Measurements from ENCODE around the gene SEC23A.
"Not testable (repeated sequence)": the region's sequence is repeated elsewhere in the genome, so short reads cannot be mapped to it uniquely, and the experiment has no call there.

Gene SEC23A

GRCh38 chr14:39069169-39069805 is 33.7 kb downstream of the SEC23A start:
- H3K36me3 Mint-ChIP-seq (ENCODE audit: low read depth), result peaks cover 43% of the 10 kb centered on the region
- DNase-seq, H3K4me1 Mint-ChIP-seq, H3K4me3 Mint-ChIP-seq, ATAC-seq, H3K27me3 Mint-ChIP-seq, H3K9me3 Mint-ChIP-seq, H3K27ac Mint-ChIP-seq: not testable (repeated sequence)

GRCh38 chr14:39060818-39061437 is 42.1 kb downstream of the SEC23A start:
- DNase-seq (no peak), ATAC-seq (no peak)
- no peaks in the 10 kb centered on the region for H3K27me3 Mint-ChIP-seq
- no peak overlapping the region for H3K4me3 Mint-ChIP-seq
- peaks cover 11% of the 10 kb centered on the region for H3K9me3 Mint-ChIP-seq
- H3K27ac Mint-ChIP-seq, result no peak overlapping the region
- H3K4me1 Mint-ChIP-seq, result no peaks in the 10 kb centered on the region
- H3K36me3 Mint-ChIP-seq (ENCODE audit: low read depth), result peaks cover 74% of the 10 kb centered on the region

- Mint-ChIP-seq H3K27me3 (no peaks in the 10 kb centered on the region), H3K4me1 (no peaks in the 10 kb centered on the region), H3K4me3 (no peak overlapping the region)
Measured at GRCh38 chr14:39055786-39056474, 47.1 kb downstream of the SEC23A start.

GRCh38 chr14:39052869-39053454 is 50.1 kb downstream of the SEC23A start:
- not testable (repeated sequence) for ATAC-seq, H3K4me1 Mint-ChIP-seq, DNase-seq, H3K9me3 Mint-ChIP-seq, H3K27me3 Mint-ChIP-seq, H3K27ac Mint-ChIP-seq, H3K4me3 Mint-ChIP-seq
- peaks cover 74% of the 10 kb centered on the region for H3K36me3 Mint-ChIP-seq (ENCODE audit: low read depth)

More at GRCh38 chr14:39055786-39056474, 47.1 kb downstream of the SEC23A start:
- Mint-ChIP-seq H3K36me3 (ENCODE audit: low read depth) (peaks cover 84% of the 10 kb centered on the region), H3K27ac (no peak overlapping the region), H3K9me3 (peaks cover 13% of the 10 kb centered on the region)
- DNase-seq (no peak), ATAC-seq (no peak)

GRCh38 chr14:39050389-39050788 is 52.6 kb downstream of the SEC23A start:
- Mint-ChIP-seq H3K9me3 (no peaks in the 10 kb centered on the region), H3K36me3 (ENCODE audit: low read depth) (peaks cover 65% of the 10 kb centered on the region), H3K27me3 (no peaks in the 10 kb centered on the region), H3K4me3 (no peak overlapping the region), H3K27ac (peak overlapping the region; percentile 32), H3K4me1 (peaks cover 4% of the 10 kb centered on the region)
- peak; percentile 76 for ATAC-seq
- no peak for DNase-seq

- H3K9me3 Mint-ChIP-seq, H3K27me3 Mint-ChIP-seq, H3K4me3 Mint-ChIP-seq, H3K4me1 Mint-ChIP-seq, DNase-seq: not testable (repeated sequence)
- peaks cover 41% of the 10 kb centered on the region for H3K36me3 Mint-ChIP-seq (ENCODE audit: low read depth)
- peak overlapping the region; percentile 45 for H3K27ac Mint-ChIP-seq
- peak; percentile 49 for ATAC-seq
Measured at GRCh38 chr14:39045889-39046288, 57.1 kb downstream of the SEC23A start.

GRCh38 chr14:39043352-39043943 is 59.6 kb downstream of the SEC23A start:
- DNase-seq (no peak), ATAC-seq (no peak)
- Mint-ChIP-seq H3K9me3 (no peaks in the 10 kb centered on the region), H3K27ac (no peak overlapping the region), H3K27me3 (no peaks in the 10 kb centered on the region), H3K36me3 (ENCODE audit: low read depth) (peaks cover 43% of the 10 kb centered on the region), H3K4me1 (peaks cover 10% of the 10 kb centered on the region), H3K4me3 (no peak overlapping the region)

- Mint-ChIP-seq H3K27me3 (no peaks in the 10 kb centered on the region), H3K27ac (no peak overlapping the region), H3K4me1 (peaks cover 12% of the 10 kb centered on the region), H3K9me3 (no peaks in the 10 kb centered on the region), H3K4me3 (no peak overlapping the region), H3K36me3 (ENCODE audit: low read depth) (peaks cover 31% of the 10 kb centered on the region)
- DNase-seq (no peak), ATAC-seq (no peak)
Measured at GRCh38 chr14:39040529-39040928, 62.5 kb downstream of the SEC23A start.

- Mint-ChIP-seq H3K27me3 (no peaks in the 10 kb centered on the region), H3K4me3 (no peak overlapping the region), H3K27ac (peak overlapping the region; percentile 35), H3K36me3 (ENCODE audit: low read depth) (peaks cover 26% of the 10 kb centered on the region), H3K9me3 (no peaks in the 10 kb centered on the region), H3K4me1 (peaks cover 12% of the 10 kb centered on the region)
- DNase-seq, result no peak
- ATAC-seq, result peak; percentile 61
Measured at GRCh38 chr14:39038542-39038941, 64.5 kb downstream of the SEC23A start.

- no peak overlapping the region for H3K27ac Mint-ChIP-seq
- H3K9me3 Mint-ChIP-seq, result no peaks in the 10 kb centered on the region
- no peak overlapping the region for H3K4me3 Mint-ChIP-seq
- ATAC-seq (no peak), DNase-seq (no peak)
- peaks cover 28% of the 10 kb centered on the region for H3K36me3 Mint-ChIP-seq (ENCODE audit: low read depth)
- peaks cover 12% of the 10 kb centered on the region for H3K4me1 Mint-ChIP-seq
- no peaks in the 10 kb centered on the region for H3K27me3 Mint-ChIP-seq
Measured at GRCh38 chr14:39036760-39037159, 66.3 kb downstream of the SEC23A start.

- DNase-seq (no peak), ATAC-seq (no peak)
- H3K36me3 Mint-ChIP-seq (ENCODE audit: low read depth), result peaks cover 34% of the 10 kb centered on the region
- H3K4me1 Mint-ChIP-seq, result peaks cover 12% of the 10 kb centered on the region
- H3K4me3 Mint-ChIP-seq, result no peak overlapping the region
- no peaks in the 10 kb centered on the region for H3K9me3 Mint-ChIP-seq
- no peak overlapping the region for H3K27ac Mint-ChIP-seq
- H3K27me3 Mint-ChIP-seq, result no peaks in the 10 kb centered on the region
Measured at GRCh38 chr14:39035336-39035735, 67.7 kb downstream of the SEC23A start.

GRCh38 chr14:39034481-39035296 is 68.3 kb downstream of the SEC23A start:
- no peak for DNase-seq
- Mint-ChIP-seq H3K27ac (no peak overlapping the region), H3K36me3 (ENCODE audit: low read depth) (peaks cover 38% of the 10 kb centered on the region), H3K27me3 (no peaks in the 10 kb centered on the region), H3K9me3 (no peaks in the 10 kb centered on the region), H3K4me3 (no peak overlapping the region), H3K4me1 (peaks cover 12% of the 10 kb centered on the region)
- no peak for ATAC-seq

GRCh38 chr14:39033371-39033770 is 69.7 kb downstream of the SEC23A start:
- no peak for DNase-seq
- Mint-ChIP-seq H3K4me1 (peaks cover under 1% of the 10 kb centered on the region), H3K4me3 (no peak overlapping the region), H3K27me3 (no peaks in the 10 kb centered on the region), H3K36me3 (ENCODE audit: low read depth) (peaks cover 34% of the 10 kb centered on the region), H3K9me3 (no peaks in the 10 kb centered on the region), H3K27ac (no peak overlapping the region)
- ATAC-seq, result no peak

GRCh38 chr14:39030209-39030608 is 72.8 kb downstream of the SEC23A start:
- H3K27me3 Mint-ChIP-seq, result no peaks in the 10 kb centered on the region
- peaks cover 29% of the 10 kb centered on the region for H3K36me3 Mint-ChIP-seq (ENCODE audit: low read depth)
- H3K9me3 Mint-ChIP-seq, result no peaks in the 10 kb centered on the region
- ATAC-seq (no peak), DNase-seq (no peak)
- peaks cover 2% of the 10 kb centered on the region for H3K4me1 Mint-ChIP-seq
- no peak overlapping the region for H3K4me3 Mint-ChIP-seq
- no peak overlapping the region for H3K27ac Mint-ChIP-seq
